ENCODE measurements around the gene PRPF40B.

DNA sequence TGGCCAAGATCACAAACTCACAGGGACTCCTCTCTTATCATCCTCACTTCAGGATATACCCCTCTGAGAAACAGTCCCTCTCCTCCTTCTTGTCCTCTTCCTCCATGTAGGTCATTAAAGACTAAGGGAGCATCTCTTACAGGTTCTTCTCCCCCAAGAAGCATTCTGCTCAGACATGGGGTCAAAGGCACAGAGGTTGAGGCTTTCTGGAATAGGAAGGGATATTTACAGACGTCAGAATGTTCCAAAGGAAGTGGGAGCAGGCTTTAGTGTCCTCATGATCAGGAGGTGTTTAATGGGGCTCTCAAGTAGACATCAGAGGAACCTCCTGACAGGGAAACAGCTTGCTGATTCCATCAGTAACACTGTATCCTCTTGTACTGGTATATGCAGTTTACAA, 36.4 kb downstream of the PRPF40B start:
- TF ChIP-seq, protein P1, sequence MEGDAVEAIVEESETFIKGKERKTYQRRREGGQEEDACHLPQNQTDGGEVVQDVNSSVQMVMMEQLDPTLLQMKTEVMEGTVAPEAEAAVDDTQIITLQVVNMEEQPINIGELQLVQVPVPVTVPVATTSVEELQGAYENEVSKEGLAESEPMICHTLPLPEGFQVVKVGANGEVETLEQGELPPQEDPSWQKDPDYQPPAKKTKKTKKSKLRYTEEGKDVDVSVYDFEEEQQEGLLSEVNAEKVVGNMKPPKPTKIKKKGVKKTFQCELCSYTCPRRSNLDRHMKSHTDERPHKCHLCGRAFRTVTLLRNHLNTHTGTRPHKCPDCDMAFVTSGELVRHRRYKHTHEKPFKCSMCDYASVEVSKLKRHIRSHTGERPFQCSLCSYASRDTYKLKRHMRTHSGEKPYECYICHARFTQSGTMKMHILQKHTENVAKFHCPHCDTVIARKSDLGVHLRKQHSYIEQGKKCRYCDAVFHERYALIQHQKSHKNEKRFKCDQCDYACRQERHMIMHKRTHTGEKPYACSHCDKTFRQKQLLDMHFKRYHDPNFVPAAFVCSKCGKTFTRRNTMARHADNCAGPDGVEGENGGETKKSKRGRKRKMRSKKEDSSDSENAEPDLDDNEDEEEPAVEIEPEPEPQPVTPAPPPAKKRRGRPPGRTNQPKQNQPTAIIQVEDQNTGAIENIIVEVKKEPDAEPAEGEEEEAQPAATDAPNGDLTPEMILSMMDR (IDR thresholded peaks at IDR 0.05): no peak
- no peak for TF ChIP-seq EZH2 (IDR thresholded peaks at IDR 0.05; ENCODE audit: borderline replicate concordance, insufficient read depth, low read depth, low read length, poor library complexity, severe bottlenecking)

Data from B cell (primary cell).